Tibial artery (tissue), 4 donors: ENCODE results near the gene JPH4.

ENCODE experiments used
- DNase-seq, 2 donors: peaks; one replicate each; pipeline ENCODE4 v3.0.0-alpha.2; 2019
- H3K27ac ChIP-seq, 2 donors: fragments of 200-600 bp; sonication (generic) in 1 of 2; 1 replicate in 1 of 2; 2 replicates in 1 of 2; pipeline ENCODE4 v1.5.1; 2018 to 2019; ENCODE audit warnings: mild to moderate bottlenecking in 1 of 2
- H3K27me3 ChIP-seq, 2 donors: fragments of 200-600 bp; sonication (generic) in 1 of 2; one replicate each; pipeline versions ENCODE4 v1.5.1 to v1.6.0; 2016 to 2019
- H3K36me3 ChIP-seq, 3 donors: fragments of 200-600 bp; sonication (generic) in 2 of 3; one replicate each; pipeline ENCODE4 v1.5.1; 2016 to 2019; ENCODE audit warnings: mild to moderate bottlenecking in 2 of 3
- H3K4me1 ChIP-seq, 4 donors: fragments of 200-600 bp; sonication (generic) in 2 of 4; 1 replicate in 3 of 4; 2 replicates in 1 of 4; pipeline ENCODE4 v1.5.1; 2016 to 2019
- H3K4me3 ChIP-seq, 2 donors: fragments of 200-600 bp; sonication (generic) in 1 of 2; 1 replicate in 1 of 2; 2 replicates in 1 of 2; pipeline ENCODE4 v1.5.1; 2018 to 2019; ENCODE audit warnings: mild to moderate bottlenecking in 2 of 2
- H3K9me3 ChIP-seq, 3 donors: fragments of 200-600 bp; sonication (generic) in 1 of 3; one replicate each; pipeline ENCODE4 v1.5.1; 2016 to 2019
- intact Hi-C: fragments of 100-400 bp; cut with DNase I; formaldehyde crosslinking; loops from one replicate; pipeline ENCODE4 v1.15.0; 2023; ENCODE audit warnings: low total_unique reads
- TF ChIP-seq, protein P1 (sequence below), 2 experiments: fragments of 200-600 bp in 1 of 2; fragments of 450-650 bp in 1 of 2; IDR thresholded peaks; one replicate each; pipeline ENCODE4 v1.5.1; 2017 to 2019; ENCODE audit warnings: antibody characterized with exemption in 2 of 2, mild to moderate bottlenecking in 1 of 2, moderate library complexity in 1 of 2

The JPH4 gene

DNA sequence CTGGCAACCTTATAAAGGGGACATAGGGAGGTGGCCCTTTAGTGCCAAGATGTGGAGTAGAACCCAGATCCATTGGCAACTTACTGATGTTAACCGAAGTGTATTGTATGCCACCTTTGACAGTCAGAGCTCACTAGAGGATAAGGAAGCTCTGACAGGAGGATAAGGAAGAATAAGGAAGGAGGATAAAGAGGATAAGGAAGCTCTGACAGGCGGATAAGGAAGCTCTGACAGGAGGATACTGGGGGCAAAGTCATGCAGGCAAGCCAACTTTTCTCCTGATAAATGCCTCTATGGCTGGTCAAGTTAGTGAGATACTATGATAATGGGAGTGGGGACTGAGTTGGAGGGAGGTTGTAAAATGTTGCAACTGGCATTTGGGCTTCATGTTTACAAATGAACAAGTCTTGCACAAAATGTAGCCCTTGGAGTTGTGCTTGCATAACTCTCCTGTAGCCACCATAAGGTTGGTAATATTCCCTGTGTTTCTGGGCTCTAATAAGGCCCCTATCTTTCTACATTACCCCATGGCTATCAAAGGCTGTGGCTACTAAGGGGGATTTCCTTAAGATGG is 39.9 kb upstream of the JPH4 start:
- intact Hi-C loops = no loop called here

DNA sequence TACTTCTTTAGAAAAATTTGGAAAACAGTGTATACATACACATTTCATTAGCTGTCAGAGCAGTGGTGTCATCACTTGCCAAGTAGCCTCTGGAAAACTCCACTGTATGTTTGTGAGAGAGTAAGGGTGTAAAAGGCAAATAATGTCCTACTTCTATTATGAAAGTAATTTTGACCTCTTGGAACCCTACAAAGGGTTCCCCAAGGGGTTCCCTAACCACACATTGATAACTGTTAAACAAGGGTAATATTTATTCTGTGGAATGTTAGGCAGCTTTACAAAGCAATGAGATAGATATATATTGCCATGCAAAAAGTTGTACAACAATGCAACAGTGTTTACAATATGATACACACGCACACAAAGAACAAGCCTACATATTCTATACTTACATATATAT is 38.9 kb upstream of the JPH4 start:
- intact Hi-C loops = no loop called here
- TF ChIP-seq, protein P1, sequence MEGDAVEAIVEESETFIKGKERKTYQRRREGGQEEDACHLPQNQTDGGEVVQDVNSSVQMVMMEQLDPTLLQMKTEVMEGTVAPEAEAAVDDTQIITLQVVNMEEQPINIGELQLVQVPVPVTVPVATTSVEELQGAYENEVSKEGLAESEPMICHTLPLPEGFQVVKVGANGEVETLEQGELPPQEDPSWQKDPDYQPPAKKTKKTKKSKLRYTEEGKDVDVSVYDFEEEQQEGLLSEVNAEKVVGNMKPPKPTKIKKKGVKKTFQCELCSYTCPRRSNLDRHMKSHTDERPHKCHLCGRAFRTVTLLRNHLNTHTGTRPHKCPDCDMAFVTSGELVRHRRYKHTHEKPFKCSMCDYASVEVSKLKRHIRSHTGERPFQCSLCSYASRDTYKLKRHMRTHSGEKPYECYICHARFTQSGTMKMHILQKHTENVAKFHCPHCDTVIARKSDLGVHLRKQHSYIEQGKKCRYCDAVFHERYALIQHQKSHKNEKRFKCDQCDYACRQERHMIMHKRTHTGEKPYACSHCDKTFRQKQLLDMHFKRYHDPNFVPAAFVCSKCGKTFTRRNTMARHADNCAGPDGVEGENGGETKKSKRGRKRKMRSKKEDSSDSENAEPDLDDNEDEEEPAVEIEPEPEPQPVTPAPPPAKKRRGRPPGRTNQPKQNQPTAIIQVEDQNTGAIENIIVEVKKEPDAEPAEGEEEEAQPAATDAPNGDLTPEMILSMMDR (IDR thresholded peaks at IDR 0.05) = no peak
- Histone ChIP-seq H3K4me1 (no peaks in the 10 kb centered on the region), H3K9me3 (no peaks in the 10 kb centered on the region), H3K27me3 (peaks cover 0 to 17% of the 10 kb centered on the region in 2 donors), H3K4me3 (no peak overlapping the region), H3K36me3 (no peaks in the 10 kb centered on the region), H3K27ac (no peak overlapping the region)
- DNase-seq = no peak

More for the DNA sequence above, 39.9 kb upstream of the JPH4 start:
- no peaks in the 10 kb centered on the region for H3K4me1 ChIP-seq
- peaks cover 0 to 17% of the 10 kb centered on the region in 2 donors for H3K27me3 ChIP-seq
- H3K9me3 ChIP-seq = no peaks in the 10 kb centered on the region
- H3K4me3 ChIP-seq = no peak overlapping the region
- TF ChIP-seq, protein P1 (IDR thresholded peaks at IDR 0.05) = no peak
- no peak for DNase-seq
- no peak overlapping the region for H3K27ac ChIP-seq
- no peaks in the 10 kb centered on the region for H3K36me3 ChIP-seq

DNA sequence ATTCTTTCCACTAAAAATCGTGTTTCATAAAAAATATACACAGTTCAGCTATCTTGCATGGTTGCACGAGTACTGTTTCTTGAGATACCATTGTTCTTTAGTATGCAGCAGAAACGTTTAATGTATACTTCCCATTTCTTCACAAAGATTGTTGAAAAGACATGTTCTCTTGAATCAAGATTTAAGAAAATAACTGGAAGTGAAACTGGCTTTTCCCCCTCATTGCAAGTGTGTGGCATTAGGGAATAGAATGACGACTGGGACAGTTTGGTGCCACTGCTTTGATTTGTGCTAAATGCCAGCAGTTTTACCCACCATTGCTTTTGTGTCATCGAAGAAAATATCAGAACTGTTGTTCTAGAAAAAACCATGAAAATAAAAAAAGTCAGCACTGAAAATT is 37.3 kb upstream of the JPH4 start:
- no peak overlapping the region for H3K27ac ChIP-seq
- H3K9me3 ChIP-seq = no peaks in the 10 kb centered on the region
- H3K4me3 ChIP-seq = no peak overlapping the region
- no peak for DNase-seq
- no peaks in the 10 kb centered on the region for H3K36me3 ChIP-seq
- H3K4me1 ChIP-seq = no peaks in the 10 kb centered on the region
- intact Hi-C loops = no loop called here
- H3K27me3 ChIP-seq = peaks cover 0 to 15% of the 10 kb centered on the region in 2 donors
- TF ChIP-seq, protein P1 (IDR thresholded peaks at IDR 0.05) = no peak

DNA sequence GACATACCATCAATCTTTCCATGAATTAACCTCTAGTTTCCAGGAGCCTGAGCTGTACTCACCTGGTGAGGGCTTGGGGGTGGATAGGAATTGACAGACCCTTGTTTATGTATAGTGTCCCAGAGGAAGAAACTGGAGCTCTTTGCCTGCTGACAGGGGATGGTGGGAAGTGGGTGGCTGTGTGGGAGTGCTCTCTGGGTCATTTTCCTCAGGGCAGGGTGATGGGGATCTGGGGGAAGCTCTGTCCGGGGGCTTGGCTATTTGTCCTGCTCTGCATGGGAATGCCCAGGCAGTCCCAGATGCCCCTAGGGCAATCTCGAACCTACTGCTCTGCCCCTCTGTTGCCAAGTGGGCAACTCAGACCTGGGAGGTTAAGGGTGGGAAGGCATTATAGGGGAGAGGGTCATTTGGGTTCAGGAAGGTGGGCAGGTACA is 35.8 kb upstream of the JPH4 start:
- Histone ChIP-seq H3K4me3 (no peak overlapping the region), H3K27me3 (peaks cover 0 to 14% of the 10 kb centered on the region in 2 donors), H3K9me3 (no peaks in the 10 kb centered on the region), H3K4me1 (no peaks in the 10 kb centered on the region), H3K36me3 (no peaks in the 10 kb centered on the region), H3K27ac (no peak overlapping the region)
- intact Hi-C loops = no loop called here
- TF ChIP-seq, protein P1 (IDR thresholded peaks at IDR 0.05) = no peak
- no peak for DNase-seq

DNA sequence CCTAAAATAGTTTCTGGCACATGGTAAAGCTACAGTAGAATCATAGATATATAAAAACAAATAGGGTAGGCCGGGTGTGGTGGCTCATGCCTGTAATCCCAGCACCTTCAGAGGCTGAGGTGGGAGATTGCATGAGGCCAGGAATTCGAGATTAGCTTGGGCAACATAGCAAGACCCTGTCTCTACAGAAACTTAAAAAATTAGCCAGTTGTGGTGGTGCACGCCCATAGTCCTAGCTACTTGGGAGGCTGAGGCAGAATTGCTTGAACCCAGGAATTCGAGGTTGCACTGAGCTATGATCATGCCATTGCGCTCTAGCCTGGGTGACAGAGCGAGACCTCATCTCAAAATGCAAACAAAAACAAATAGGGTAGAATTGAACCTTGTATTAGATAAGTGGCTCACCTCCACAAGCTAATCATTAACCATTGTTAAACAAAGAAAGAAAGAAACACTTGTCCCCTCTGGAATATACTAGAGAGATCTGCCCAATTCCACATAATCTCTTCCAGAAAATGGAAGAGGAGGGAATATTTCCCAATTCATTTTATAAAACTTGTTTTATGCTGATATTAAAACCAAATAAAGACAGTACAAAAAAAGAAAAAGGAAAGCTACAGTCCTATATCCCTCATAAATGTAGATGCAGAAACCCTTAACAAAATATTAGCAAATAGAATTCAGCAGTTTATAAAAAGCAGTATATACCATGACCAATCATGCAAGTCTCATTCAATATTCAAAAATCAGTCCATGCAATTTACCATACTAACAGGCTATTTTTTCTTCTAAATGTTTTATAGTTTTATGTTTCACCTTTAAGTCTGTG is 34.9 kb upstream of the JPH4 start:
- intact Hi-C loops = no loop called here
- no peak overlapping the region for H3K4me3 ChIP-seq
- TF ChIP-seq, protein P1 (IDR thresholded peaks at IDR 0.05) = no peak
- H3K9me3 ChIP-seq = no peaks in the 10 kb centered on the region
- H3K4me1 ChIP-seq = no peaks in the 10 kb centered on the region
- H3K27me3 ChIP-seq = peaks cover 0 to 14% of the 10 kb centered on the region in 2 donors
- no peak for DNase-seq
- H3K27ac ChIP-seq = no peak overlapping the region
- H3K36me3 ChIP-seq = no peaks in the 10 kb centered on the region
